ENCODE results near the gene PSRC1. TPM values are rescaled to one million over a fixed set of nuclear protein-coding genes. Genes with fewer than 3 reads are reported as not detected.

The PSRC1 gene
- total RNA-seq, 2 donors from 2014 or later, result 38.5 to 72.7 TPM

DNA sequence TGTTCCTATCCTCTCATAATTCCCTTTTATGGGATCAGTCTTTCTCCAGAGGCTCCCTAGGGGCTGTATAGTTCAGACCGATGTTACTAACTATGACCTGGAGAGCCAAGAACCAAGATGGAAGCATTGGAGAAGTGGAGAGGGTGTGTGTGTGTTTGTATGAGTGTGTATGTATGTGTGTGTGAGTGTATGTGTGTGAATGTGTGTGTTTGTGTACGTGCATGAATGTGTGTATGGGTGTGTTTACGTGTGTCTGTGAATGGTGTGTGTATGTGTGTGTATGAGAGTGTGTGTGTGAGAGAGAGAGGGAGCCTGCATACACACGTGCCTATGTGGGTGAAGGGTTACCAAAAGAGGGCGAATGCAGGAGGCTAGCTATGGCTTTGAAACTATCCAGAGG lies 18.9 kb upstream of the PSRC1 start:
- H3K36me3 Mint-ChIP-seq (ENCODE audit: low read depth), result no peaks in the 10 kb centered on the region
- Histone ChIP-seq H3K4me1 (ENCODE audit: control insufficient read depth, insufficient read depth, low read length) (peaks cover 8% of the 10 kb centered on the region), H3K9me3 (ENCODE audit: control insufficient read depth, low read length) (no peaks in the 10 kb centered on the region), H3K9ac (ENCODE audit: extremely low read depth, low read length, poor library complexity, severe bottlenecking) (no peak overlapping the region), H3K36me3 (ENCODE audit: control insufficient read depth, insufficient read depth, low read length) (no peaks in the 10 kb centered on the region), H3K27me3 (ENCODE audit: control insufficient read depth, insufficient read depth, low read length, poor library complexity, severe bottlenecking) (peaks cover 11% of the 10 kb centered on the region), H3K4me3 (ENCODE audit: low read length) (no peak overlapping the region), H3K27ac (ENCODE audit: low read depth, low read length) (no peak overlapping the region)
- peaks cover 7% of the 10 kb centered on the region for H3K27me3 Mint-ChIP-seq (ENCODE audit: insufficient read depth)
- no peak for DNase-seq
- H3K4me1 Mint-ChIP-seq, result peaks cover 19% of the 10 kb centered on the region
- H3K4me3 Mint-ChIP-seq, result no peak overlapping the region
- WGBS, 2 experiments (ENCODE audit: insufficient coverage in 1 of 2, insufficient read length in 1 of 2), result 93 to 94% methylated on average over 5 of the region's 5 CpGs
- TF ChIP-seq, protein P1, sequence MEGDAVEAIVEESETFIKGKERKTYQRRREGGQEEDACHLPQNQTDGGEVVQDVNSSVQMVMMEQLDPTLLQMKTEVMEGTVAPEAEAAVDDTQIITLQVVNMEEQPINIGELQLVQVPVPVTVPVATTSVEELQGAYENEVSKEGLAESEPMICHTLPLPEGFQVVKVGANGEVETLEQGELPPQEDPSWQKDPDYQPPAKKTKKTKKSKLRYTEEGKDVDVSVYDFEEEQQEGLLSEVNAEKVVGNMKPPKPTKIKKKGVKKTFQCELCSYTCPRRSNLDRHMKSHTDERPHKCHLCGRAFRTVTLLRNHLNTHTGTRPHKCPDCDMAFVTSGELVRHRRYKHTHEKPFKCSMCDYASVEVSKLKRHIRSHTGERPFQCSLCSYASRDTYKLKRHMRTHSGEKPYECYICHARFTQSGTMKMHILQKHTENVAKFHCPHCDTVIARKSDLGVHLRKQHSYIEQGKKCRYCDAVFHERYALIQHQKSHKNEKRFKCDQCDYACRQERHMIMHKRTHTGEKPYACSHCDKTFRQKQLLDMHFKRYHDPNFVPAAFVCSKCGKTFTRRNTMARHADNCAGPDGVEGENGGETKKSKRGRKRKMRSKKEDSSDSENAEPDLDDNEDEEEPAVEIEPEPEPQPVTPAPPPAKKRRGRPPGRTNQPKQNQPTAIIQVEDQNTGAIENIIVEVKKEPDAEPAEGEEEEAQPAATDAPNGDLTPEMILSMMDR (conservative IDR thresholded peaks at IDR 0.05), result no peak
- no peaks in the 10 kb centered on the region for H3K9me3 Mint-ChIP-seq
- no peak overlapping the region for H3K27ac Mint-ChIP-seq

DNA sequence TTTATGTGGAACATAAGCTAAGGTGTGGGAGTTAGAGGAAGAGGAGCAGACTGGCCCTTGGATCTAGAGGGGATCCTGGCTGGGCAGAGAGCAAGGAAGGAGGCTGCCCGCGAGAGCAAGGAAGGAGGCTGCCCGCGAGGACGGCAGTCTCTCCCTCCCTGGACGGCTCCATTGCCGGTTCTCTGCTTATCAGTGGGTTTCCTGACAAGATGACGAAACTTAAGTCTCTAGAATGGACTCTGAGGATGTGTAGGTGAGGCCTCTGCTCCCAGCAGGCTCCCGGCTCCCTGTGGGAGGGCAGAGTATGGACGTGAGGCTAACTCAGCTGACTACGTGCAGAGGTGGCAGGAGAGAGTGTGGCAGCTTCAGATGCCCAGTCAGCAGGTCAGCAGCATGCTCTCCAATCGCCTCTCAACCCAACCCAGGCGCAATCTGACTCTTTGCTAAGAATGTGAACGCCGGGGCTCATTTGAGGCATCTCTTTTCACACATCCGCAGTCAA lies 17.8 kb upstream of the PSRC1 start:
- H3K27ac ChIP-seq (ENCODE audit: low read depth, low read length), result no peak overlapping the region
- H3K9ac ChIP-seq (ENCODE audit: extremely low read depth, low read length, poor library complexity, severe bottlenecking), result no peak overlapping the region
- no peak overlapping the region for H3K27ac Mint-ChIP-seq
- 87 to 90% methylated on average over 15 to 16 of the region's 16 CpGs for WGBS, 2 experiments (ENCODE audit: insufficient coverage in 1 of 2, insufficient read length in 1 of 2)
- no peak for DNase-seq
- H3K4me3 Mint-ChIP-seq, result no peak overlapping the region
- peaks cover 9% of the 10 kb centered on the region for H3K4me1 Mint-ChIP-seq
- peaks cover 11% of the 10 kb centered on the region for H3K27me3 ChIP-seq (ENCODE audit: control insufficient read depth, insufficient read depth, low read length, poor library complexity, severe bottlenecking)
- no peaks in the 10 kb centered on the region for H3K9me3 Mint-ChIP-seq
- peaks cover 7% of the 10 kb centered on the region for H3K27me3 Mint-ChIP-seq (ENCODE audit: insufficient read depth)
- H3K36me3 Mint-ChIP-seq (ENCODE audit: low read depth), result no peaks in the 10 kb centered on the region
- peaks cover 5% of the 10 kb centered on the region for H3K4me1 ChIP-seq (ENCODE audit: control insufficient read depth, insufficient read depth, low read length)
- no peaks in the 10 kb centered on the region for H3K36me3 ChIP-seq (ENCODE audit: control insufficient read depth, insufficient read depth, low read length)
- H3K9me3 ChIP-seq (ENCODE audit: control insufficient read depth, low read length), result no peaks in the 10 kb centered on the region
- TF ChIP-seq, protein P1 (conservative IDR thresholded peaks at IDR 0.05), result no peak
- no peak overlapping the region for H3K4me3 ChIP-seq (ENCODE audit: low read length)

DNA sequence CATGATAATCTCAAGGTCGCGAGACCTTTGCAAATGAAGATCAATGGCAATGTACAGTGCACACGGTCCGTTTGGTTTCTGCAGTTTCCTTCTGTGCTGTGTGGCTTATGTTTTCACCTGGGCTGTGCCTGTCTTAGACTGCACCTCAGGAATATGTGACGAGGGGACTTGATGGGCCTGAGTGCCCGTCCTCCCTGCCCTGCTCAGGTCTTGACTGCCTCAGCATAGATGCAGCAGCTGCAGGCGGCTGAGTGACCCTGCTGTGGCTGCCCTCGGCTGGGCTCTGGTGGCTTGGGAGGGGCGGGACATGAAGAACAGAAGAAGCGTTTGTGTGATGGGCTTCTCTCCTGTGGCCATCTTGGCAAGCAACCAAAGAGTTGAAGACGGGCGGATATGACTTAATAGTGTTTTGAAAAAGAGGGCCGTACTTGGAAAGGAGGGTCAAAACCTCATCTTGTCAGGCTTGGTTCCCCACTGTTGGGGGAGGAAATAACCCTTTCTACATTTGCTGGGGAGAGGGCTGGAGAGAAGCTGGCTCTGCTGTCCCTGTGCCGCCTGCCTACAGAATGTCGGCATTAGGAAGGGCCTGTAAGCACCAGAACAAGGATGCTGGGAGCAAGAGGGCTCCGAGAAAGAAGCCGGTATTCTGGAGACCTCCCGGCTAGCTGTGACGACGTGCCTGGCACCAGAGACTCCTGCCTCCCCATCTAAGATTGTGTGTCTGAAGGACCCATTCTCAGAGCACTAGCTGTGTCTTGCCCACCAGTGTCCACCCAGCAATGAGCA lies 16.8 kb upstream of the PSRC1 start:
- H3K27me3 ChIP-seq (ENCODE audit: control insufficient read depth, insufficient read depth, low read length, poor library complexity, severe bottlenecking), result peaks cover 7% of the 10 kb centered on the region
- no peak overlapping the region for H3K4me3 ChIP-seq (ENCODE audit: low read length)
- Mint-ChIP-seq H3K4me1 (peaks cover 6% of the 10 kb centered on the region), H3K27ac (no peak overlapping the region), H3K4me3 (no peak overlapping the region), H3K36me3 (ENCODE audit: low read depth) (no peaks in the 10 kb centered on the region), H3K27me3 (ENCODE audit: insufficient read depth) (peaks cover 7% of the 10 kb centered on the region), H3K9me3 (no peaks in the 10 kb centered on the region)
- TF ChIP-seq, protein P1 (conservative IDR thresholded peaks at IDR 0.05), result no peak
- H3K9me3 ChIP-seq (ENCODE audit: control insufficient read depth, low read length), result no peaks in the 10 kb centered on the region
- H3K4me1 ChIP-seq (ENCODE audit: control insufficient read depth, insufficient read depth, low read length), result peaks cover 5% of the 10 kb centered on the region
- H3K27ac ChIP-seq (ENCODE audit: low read depth, low read length), result no peak overlapping the region
- WGBS, 2 experiments (ENCODE audit: insufficient coverage in 1 of 2, insufficient read length in 1 of 2), result 92 to 93% methylated on average over 18 to 20 of the region's 20 CpGs
- H3K9ac ChIP-seq (ENCODE audit: extremely low read depth, low read length, poor library complexity, severe bottlenecking), result no peak overlapping the region
- no peak for DNase-seq
- H3K36me3 ChIP-seq (ENCODE audit: control insufficient read depth, insufficient read depth, low read length), result no peaks in the 10 kb centered on the region

Measured in endodermal cell (in vitro differentiated cells).